ENCODE data around the gene STXBP6. TPM values are rescaled to one million over a fixed set of nuclear protein-coding genes. Genes with fewer than 3 reads are reported as not detected.

The STXBP6 gene
- total and polyA plus RNA-seq, 2 experiments from 2014 or later, result 3.8 to 6.4 TPM

- Histone ChIP-seq H3K36me3 (no peaks in the 10 kb centered on the region), H3K4me1 (ENCODE audit: low read depth) (peaks cover 5% of the 10 kb centered on the region), H3K27ac (no peak overlapping the region), H3K4me3 (no peak overlapping the region), H3K9me3 (ENCODE audit: low read depth) (no peaks in the 10 kb centered on the region), H3K27me3 (no peaks in the 10 kb centered on the region)
- TF ChIP-seq CTCF (IDR thresholded peaks at IDR 0.05; ENCODE audit: low read depth, low read length), result no peak
- no peak for DNase-seq (ENCODE audit: low read depth in 1 of 2, low spot score in 1 of 2)
Measured at GRCh38 chr14:25038044-25038668, 11.8 kb downstream of the STXBP6 start.

DNA sequence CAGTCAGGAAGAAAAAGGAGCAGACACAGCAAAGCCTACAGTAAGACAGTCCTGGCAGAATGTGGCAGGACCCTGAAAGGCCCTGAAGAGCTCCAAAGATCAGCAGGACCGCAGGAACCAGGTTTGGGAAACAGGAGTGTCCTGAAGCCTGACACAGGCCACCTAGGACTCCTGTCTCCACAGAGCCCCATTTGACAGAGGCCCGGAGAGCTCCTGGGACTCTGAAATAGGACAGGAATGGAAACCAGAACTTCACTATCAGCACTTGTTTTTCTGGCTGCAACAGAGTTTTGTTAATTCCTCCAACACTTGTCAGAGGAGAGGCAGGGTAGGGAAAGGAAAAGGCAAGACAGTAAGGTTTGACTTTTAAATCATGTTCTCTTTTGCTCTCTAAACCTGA lies 12.9 kb downstream of the STXBP6 start:
- peaks cover 5% of the 10 kb centered on the region for H3K4me1 ChIP-seq (ENCODE audit: low read depth)
- no peak for TF ChIP-seq CTCF (IDR thresholded peaks at IDR 0.05; ENCODE audit: low read depth, low read length)
- H3K36me3 ChIP-seq, result no peaks in the 10 kb centered on the region
- no peaks in the 10 kb centered on the region for H3K9me3 ChIP-seq (ENCODE audit: low read depth)
- peak in 1 of 2 donors; percentile 18 for DNase-seq (ENCODE audit: low read depth in 1 of 2, low spot score in 1 of 2)
- no peak overlapping the region for H3K4me3 ChIP-seq
- H3K27me3 ChIP-seq, result no peaks in the 10 kb centered on the region
- H3K27ac ChIP-seq, result no peak overlapping the region

GRCh38 chr14:25034803-25035681 lies 14.9 kb downstream of the STXBP6 start:
- H3K4me1 ChIP-seq (ENCODE audit: low read depth), result peaks cover 5% of the 10 kb centered on the region
- DNase-seq (ENCODE audit: low read depth in 1 of 2, low spot score in 1 of 2), result no peak
- H3K9me3 ChIP-seq (ENCODE audit: low read depth), result no peaks in the 10 kb centered on the region
- no peak for TF ChIP-seq CTCF (IDR thresholded peaks at IDR 0.05; ENCODE audit: low read depth, low read length)
- H3K4me3 ChIP-seq, result no peak overlapping the region
- no peaks in the 10 kb centered on the region for H3K36me3 ChIP-seq
- no peaks in the 10 kb centered on the region for H3K27me3 ChIP-seq
- H3K27ac ChIP-seq, result no peak overlapping the region

DNA sequence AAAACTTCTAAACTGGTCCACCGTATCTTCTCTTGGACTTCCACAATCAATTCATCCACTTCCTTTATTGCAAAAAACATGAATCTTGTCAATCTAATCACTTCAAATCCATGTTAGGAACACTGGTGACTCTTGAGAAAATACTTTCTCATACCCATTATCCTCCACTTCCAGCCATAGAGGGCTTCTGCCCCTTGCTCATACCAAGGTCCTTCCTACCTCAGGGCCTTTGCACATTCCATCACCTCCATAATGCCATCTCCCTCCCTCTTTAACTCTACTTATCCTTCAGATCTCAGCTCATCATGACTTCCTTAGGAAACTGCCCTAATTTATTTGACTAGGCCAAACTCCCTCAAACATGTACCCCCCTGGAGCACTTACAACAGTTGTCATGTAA lies 16.6 kb downstream of the STXBP6 start:
- no peak for DNase-seq (ENCODE audit: low read depth in 1 of 2, low spot score in 1 of 2)
- Histone ChIP-seq H3K27me3 (no peaks in the 10 kb centered on the region), H3K27ac (no peak overlapping the region), H3K36me3 (no peaks in the 10 kb centered on the region), H3K4me3 (no peak overlapping the region), H3K4me1 (ENCODE audit: low read depth) (peaks cover 5% of the 10 kb centered on the region), H3K9me3 (ENCODE audit: low read depth) (no peaks in the 10 kb centered on the region)
- no peak for TF ChIP-seq CTCF (IDR thresholded peaks at IDR 0.05; ENCODE audit: low read depth, low read length)

DNA sequence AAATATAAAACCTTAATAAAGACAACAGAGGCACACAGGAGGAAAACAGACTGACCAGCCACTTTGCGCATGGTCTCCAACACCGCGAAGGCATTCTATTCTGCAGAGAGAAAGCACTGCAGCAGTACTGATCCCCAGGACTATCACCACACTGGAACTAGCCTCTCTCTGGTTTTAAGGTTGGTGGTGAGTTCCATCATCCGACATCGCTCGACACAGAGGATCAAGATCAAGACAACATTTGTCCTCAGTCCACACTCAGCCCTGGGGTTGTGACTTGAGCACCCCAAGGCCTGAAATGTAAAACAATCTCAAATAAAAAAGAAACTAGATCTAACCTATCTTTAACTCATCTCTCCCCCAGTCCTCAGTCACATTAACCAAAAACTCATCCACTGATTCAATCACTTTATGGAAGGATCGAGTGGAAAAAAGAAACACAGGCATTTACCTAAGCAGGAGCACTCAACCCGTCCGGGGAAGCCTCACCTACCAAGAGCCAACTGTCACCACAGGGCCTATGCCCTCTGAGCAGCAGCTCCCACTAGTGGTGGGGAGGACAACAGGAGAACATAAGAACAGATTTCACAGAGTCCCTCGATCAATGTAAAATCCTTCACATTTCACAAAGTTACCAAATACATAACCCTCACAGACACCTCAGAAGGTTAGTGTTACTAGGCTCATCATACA lies 17.7 kb downstream of the STXBP6 start:
- peak; percentile 23 for TF ChIP-seq CTCF (IDR thresholded peaks at IDR 0.05; ENCODE audit: low read depth, low read length)
- no peak for DNase-seq (ENCODE audit: low read depth in 1 of 2, low spot score in 1 of 2)
- Histone ChIP-seq H3K36me3 (no peaks in the 10 kb centered on the region), H3K4me3 (no peak overlapping the region), H3K4me1 (ENCODE audit: low read depth) (peaks cover 4% of the 10 kb centered on the region), H3K27me3 (no peaks in the 10 kb centered on the region), H3K9me3 (ENCODE audit: low read depth) (no peaks in the 10 kb centered on the region), H3K27ac (no peak overlapping the region)

Data from cardiac muscle cell (in vitro differentiated cells and primary cell).